ENCODE measurements around the gene ZCRB1.

ZCRB1 gene

DNA sequence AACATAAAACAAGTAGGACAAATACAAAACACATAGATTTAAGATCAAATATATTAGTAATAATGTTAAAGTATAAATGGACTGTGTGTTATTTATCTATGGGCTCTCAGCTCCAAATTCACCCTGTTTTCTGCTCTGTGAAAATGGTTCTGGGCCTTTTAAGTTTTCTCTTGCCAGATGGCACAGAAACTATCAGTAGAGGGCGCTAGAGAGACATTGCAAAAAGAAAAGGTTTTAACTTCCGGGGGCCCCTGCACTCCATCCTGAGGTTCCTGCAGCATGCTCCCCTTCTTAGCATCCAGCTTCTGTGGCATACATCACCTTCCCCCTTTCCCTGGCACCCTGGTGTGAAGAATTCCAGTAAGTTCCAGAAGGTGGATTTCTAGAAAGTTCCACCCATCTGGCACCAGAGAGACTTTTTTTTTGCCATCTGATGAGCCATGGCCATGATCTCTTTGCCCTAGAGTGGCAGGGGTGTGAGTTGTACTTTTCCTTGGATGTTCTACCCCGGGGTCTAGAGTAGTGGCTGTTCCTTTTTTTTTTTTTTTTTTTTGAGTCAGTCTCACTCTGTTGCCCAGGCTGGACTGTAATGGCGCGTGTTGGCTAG, 29.3 kb downstream of the ZCRB1 start:
- Histone ChIP-seq H3K9ac (ENCODE audit: low read length in 2 of 2) (no peak overlapping the region), H3K27ac (ENCODE audit: low read length) (no peak overlapping the region), H3K27me3 (ENCODE audit: control insufficient read depth in 1 of 2, insufficient read depth in 2 of 2, low read length in 2 of 2) (no peaks in the 10 kb centered on the region), H3K4me1 (ENCODE audit: control insufficient read depth, insufficient read depth, low read length) (no peaks in the 10 kb centered on the region), H3K9me3 (ENCODE audit: control insufficient read depth in 2 of 2, low read length in 2 of 2) (no peaks in the 10 kb centered on the region), H3K4me3 (ENCODE audit: low read length in 2 of 2) (no peak overlapping the region), H3K36me3 (ENCODE audit: control insufficient read depth in 2 of 2, insufficient read depth in 2 of 2, low read length in 2 of 2) (no peaks in the 10 kb centered on the region)

DNA sequence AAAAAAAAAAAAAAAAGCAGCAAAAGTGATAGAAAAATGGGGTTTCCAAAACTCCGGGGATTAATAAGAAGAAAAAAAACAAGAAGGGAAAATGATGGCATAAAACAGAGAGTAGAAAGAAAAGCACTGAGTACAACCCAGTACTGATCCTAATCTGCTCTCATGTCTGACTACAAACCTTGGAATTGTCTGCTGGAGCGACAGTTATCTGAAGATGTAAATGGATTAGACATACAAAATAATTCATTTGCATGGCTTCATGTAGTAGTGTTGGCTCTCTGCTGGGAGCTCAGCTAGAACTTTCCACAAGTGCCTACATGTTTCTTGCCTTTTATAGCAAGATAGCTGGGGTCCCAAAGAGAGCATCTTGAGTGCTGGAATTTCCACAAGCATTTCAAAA, 34.2 kb downstream of the ZCRB1 start:
- H3K9me3 ChIP-seq (ENCODE audit: control insufficient read depth in 2 of 2, low read length in 2 of 2), result no peaks in the 10 kb centered on the region
- no peaks in the 10 kb centered on the region for H3K4me1 ChIP-seq (ENCODE audit: control insufficient read depth, insufficient read depth, low read length)
- H3K27ac ChIP-seq (ENCODE audit: low read length), result no peak overlapping the region
- H3K27me3 ChIP-seq (ENCODE audit: control insufficient read depth in 1 of 2, insufficient read depth in 2 of 2, low read length in 2 of 2), result no peaks in the 10 kb centered on the region
- H3K4me3 ChIP-seq (ENCODE audit: low read length in 2 of 2), result no peak overlapping the region
- no peak overlapping the region for H3K9ac ChIP-seq (ENCODE audit: low read length in 2 of 2)
- H3K36me3 ChIP-seq (ENCODE audit: control insufficient read depth in 2 of 2, insufficient read depth in 2 of 2, low read length in 2 of 2), result no peaks in the 10 kb centered on the region

DNA sequence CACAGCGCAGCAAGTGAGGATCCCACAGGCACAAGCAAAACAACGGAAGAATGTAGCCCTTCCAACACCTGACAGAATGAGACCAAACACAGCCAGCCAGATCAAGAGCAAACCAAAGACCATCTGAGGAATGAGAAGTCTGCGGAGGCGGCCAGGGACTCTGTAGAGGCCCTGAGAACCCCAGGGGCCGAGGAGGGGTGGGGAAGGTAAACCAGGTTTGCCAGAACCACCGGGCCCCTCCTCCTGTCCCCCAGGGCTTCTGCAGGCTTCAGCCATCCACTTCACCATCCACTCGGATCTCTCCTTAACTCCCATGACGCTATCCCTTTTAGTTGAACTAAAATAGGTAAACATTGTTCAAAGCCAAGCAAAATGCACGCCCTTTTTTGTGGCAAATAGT, 37.4 kb downstream of the ZCRB1 start:
- no peak overlapping the region for H3K9ac ChIP-seq (ENCODE audit: low read length in 2 of 2)
- H3K36me3 ChIP-seq (ENCODE audit: control insufficient read depth in 2 of 2, insufficient read depth in 2 of 2, low read length in 2 of 2), result no peaks in the 10 kb centered on the region
- H3K27me3 ChIP-seq (ENCODE audit: control insufficient read depth in 1 of 2, insufficient read depth in 2 of 2, low read length in 2 of 2), result no peaks in the 10 kb centered on the region
- no peaks in the 10 kb centered on the region for H3K9me3 ChIP-seq (ENCODE audit: control insufficient read depth in 2 of 2, low read length in 2 of 2)
- H3K4me3 ChIP-seq (ENCODE audit: low read length in 2 of 2), result no peak overlapping the region
- H3K4me1 ChIP-seq (ENCODE audit: control insufficient read depth, insufficient read depth, low read length), result no peaks in the 10 kb centered on the region
- no peak overlapping the region for H3K27ac ChIP-seq (ENCODE audit: low read length)

DNA sequence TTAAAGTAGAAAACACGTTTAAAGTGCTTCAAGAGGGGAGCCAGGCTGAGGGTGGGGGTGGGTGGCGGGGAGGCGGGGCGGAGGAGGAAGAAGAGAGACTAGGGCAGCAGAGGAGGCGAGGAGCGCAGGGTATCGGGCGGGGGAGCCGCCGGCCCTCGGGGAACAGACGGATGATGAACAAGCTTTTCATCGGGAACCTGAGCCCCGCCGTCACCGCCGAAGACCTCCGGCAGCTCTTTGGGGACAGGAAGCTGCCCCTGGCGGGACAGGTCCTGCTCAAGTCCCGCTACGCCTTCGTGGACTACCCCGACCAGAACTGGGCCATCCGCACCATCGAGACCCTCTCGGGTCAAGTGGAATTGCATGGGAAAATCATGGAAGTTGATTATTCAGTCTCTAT, 39.2 kb downstream of the ZCRB1 start:
- Histone ChIP-seq H3K36me3 (ENCODE audit: control insufficient read depth in 2 of 2, insufficient read depth in 2 of 2, low read length in 2 of 2) (no peaks in the 10 kb centered on the region), H3K27ac (ENCODE audit: low read length) (no peak overlapping the region), H3K9me3 (ENCODE audit: control insufficient read depth in 2 of 2, low read length in 2 of 2) (no peaks in the 10 kb centered on the region), H3K27me3 (ENCODE audit: control insufficient read depth in 1 of 2, insufficient read depth in 2 of 2, low read length in 2 of 2) (no peaks in the 10 kb centered on the region), H3K4me1 (ENCODE audit: control insufficient read depth, insufficient read depth, low read length) (no peaks in the 10 kb centered on the region), H3K9ac (ENCODE audit: low read length in 2 of 2) (no peak overlapping the region), H3K4me3 (ENCODE audit: low read length in 2 of 2) (no peak overlapping the region)

DNA sequence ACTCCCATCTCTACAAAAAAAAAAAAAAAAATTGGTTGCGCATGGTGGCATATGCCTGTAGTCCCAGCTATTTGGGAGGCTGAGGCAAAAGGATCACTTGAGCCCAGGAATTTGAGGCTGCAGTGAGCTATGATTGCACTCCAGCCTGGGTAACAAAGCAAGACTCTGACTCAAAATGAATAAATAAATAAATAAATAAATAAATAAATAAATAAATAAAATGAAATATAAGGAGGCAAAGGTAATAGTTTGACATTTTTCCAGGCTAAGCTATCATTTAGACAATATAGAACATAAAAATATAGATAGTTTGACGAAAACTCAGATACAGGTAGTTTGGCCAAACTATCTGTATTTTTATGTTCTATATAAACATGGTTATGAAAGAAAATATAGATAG, 40.5 kb downstream of the ZCRB1 start:
- H3K27me3 ChIP-seq (ENCODE audit: control insufficient read depth in 1 of 2, insufficient read depth in 2 of 2, low read length in 2 of 2), result no peaks in the 10 kb centered on the region
- no peaks in the 10 kb centered on the region for H3K36me3 ChIP-seq (ENCODE audit: control insufficient read depth in 2 of 2, insufficient read depth in 2 of 2, low read length in 2 of 2)
- H3K4me3 ChIP-seq (ENCODE audit: low read length in 2 of 2), result no peak overlapping the region
- no peak overlapping the region for H3K9ac ChIP-seq (ENCODE audit: low read length in 2 of 2)
- H3K27ac ChIP-seq (ENCODE audit: low read length), result no peak overlapping the region
- no peaks in the 10 kb centered on the region for H3K9me3 ChIP-seq (ENCODE audit: control insufficient read depth in 2 of 2, low read length in 2 of 2)
- H3K4me1 ChIP-seq (ENCODE audit: control insufficient read depth, insufficient read depth, low read length), result no peaks in the 10 kb centered on the region

DNA sequence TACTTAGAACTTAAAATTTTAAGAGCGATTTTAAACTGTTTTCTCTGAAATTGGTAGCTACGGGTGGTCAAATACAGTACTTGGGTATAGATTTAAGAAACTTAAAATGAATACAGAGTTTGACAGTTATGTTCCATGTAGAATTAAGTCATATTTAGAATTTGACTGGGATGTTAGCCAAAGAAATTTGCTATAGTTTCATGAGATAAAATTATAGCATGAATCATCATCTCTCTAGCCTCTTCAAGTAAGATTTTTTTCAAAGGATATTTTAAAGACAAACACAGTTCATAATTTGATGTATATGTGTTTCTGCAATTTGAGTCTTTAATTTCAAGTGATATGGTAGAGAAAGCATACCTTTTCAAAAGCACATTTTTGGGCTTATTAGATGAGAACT, 41.0 kb downstream of the ZCRB1 start:
- Histone ChIP-seq H3K27ac (ENCODE audit: low read length) (no peak overlapping the region), H3K9me3 (ENCODE audit: control insufficient read depth in 2 of 2, low read length in 2 of 2) (no peaks in the 10 kb centered on the region), H3K4me3 (ENCODE audit: low read length in 2 of 2) (no peak overlapping the region), H3K36me3 (ENCODE audit: control insufficient read depth in 2 of 2, insufficient read depth in 2 of 2, low read length in 2 of 2) (no peaks in the 10 kb centered on the region), H3K27me3 (ENCODE audit: control insufficient read depth in 1 of 2, insufficient read depth in 2 of 2, low read length in 2 of 2) (no peaks in the 10 kb centered on the region), H3K4me1 (ENCODE audit: control insufficient read depth, insufficient read depth, low read length) (no peaks in the 10 kb centered on the region), H3K9ac (ENCODE audit: low read length in 2 of 2) (no peak overlapping the region)

DNA sequence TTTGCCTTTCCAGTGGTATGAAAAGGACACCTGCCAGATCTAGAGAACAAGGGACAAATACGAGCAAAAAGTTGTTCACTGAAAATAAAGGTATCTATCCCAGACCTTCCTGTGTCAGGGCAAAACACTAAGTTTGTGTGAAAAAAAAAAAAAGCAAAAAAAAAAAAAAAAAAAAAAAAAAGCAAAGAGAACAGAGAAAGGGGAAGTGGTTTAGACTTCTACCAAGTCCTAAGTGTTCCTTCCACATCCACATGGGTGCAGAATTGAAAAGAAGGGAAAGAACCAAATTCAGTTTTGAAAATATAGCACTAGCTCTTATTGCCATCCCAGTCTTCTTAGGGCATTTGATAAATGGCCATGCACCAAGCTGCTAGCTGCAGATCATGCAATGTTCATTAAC, 41.7 kb downstream of the ZCRB1 start:
- no peak overlapping the region for H3K4me3 ChIP-seq (ENCODE audit: low read length in 2 of 2)
- H3K27ac ChIP-seq (ENCODE audit: low read length), result no peak overlapping the region
- no peaks in the 10 kb centered on the region for H3K36me3 ChIP-seq (ENCODE audit: control insufficient read depth in 2 of 2, insufficient read depth in 2 of 2, low read length in 2 of 2)
- H3K27me3 ChIP-seq (ENCODE audit: control insufficient read depth in 1 of 2, insufficient read depth in 2 of 2, low read length in 2 of 2), result no peaks in the 10 kb centered on the region
- H3K9me3 ChIP-seq (ENCODE audit: control insufficient read depth in 2 of 2, low read length in 2 of 2), result no peaks in the 10 kb centered on the region
- H3K4me1 ChIP-seq (ENCODE audit: control insufficient read depth, insufficient read depth, low read length), result no peaks in the 10 kb centered on the region
- no peak overlapping the region for H3K9ac ChIP-seq (ENCODE audit: low read length in 2 of 2)

DNA sequence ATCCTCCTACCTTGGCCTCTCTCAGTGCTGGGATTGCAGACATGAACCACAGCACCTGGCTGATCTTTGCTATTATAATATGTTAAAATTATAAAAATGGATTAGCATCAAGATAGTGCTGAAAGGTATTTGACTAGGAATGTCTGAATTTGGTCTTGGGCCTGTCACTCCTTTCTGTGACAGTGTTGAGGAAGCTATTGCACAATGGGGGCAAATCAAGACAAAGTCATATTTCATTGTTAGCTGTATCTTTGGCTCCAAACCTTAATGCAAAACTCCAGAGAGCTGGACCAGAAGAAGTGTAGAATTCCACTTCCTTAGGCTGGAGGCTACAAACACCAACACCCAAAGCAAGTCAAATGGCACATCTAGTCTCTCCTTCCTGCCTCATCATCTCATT, 42.2 kb downstream of the ZCRB1 start:
- no peak overlapping the region for H3K27ac ChIP-seq (ENCODE audit: low read length)
- no peaks in the 10 kb centered on the region for H3K9me3 ChIP-seq (ENCODE audit: control insufficient read depth in 2 of 2, low read length in 2 of 2)
- H3K27me3 ChIP-seq (ENCODE audit: control insufficient read depth in 1 of 2, insufficient read depth in 2 of 2, low read length in 2 of 2), result no peaks in the 10 kb centered on the region
- no peak overlapping the region for H3K4me3 ChIP-seq (ENCODE audit: low read length in 2 of 2)
- no peaks in the 10 kb centered on the region for H3K36me3 ChIP-seq (ENCODE audit: control insufficient read depth in 2 of 2, insufficient read depth in 2 of 2, low read length in 2 of 2)
- no peaks in the 10 kb centered on the region for H3K4me1 ChIP-seq (ENCODE audit: control insufficient read depth, insufficient read depth, low read length)
- no peak overlapping the region for H3K9ac ChIP-seq (ENCODE audit: low read length in 2 of 2)

DNA sequence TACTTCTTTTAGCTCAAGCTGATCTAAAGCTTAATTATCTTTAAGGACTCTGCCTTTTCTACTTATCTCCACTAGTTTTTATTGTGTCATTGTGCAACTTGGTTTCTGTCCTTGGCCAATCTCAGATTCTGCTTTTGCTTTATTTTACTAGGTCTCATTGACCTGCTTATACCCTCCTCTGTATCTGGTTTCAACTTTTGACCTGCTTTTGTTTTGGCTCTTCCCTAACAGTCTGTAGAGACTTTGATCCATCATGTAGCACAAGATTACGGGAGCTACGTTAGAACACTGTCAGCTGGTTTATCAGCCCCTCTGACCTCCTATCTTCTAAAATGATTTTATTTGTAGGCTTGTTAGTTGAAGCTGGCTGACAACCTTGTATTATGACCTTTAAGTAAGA, 43.6 kb downstream of the ZCRB1 start:
- Histone ChIP-seq H3K27ac (ENCODE audit: low read length) (no peak overlapping the region), H3K4me3 (ENCODE audit: low read length in 2 of 2) (no peak overlapping the region), H3K27me3 (ENCODE audit: control insufficient read depth in 1 of 2, insufficient read depth in 2 of 2, low read length in 2 of 2) (no peaks in the 10 kb centered on the region), H3K9ac (ENCODE audit: low read length in 2 of 2) (no peak overlapping the region), H3K9me3 (ENCODE audit: control insufficient read depth in 2 of 2, low read length in 2 of 2) (no peaks in the 10 kb centered on the region), H3K36me3 (ENCODE audit: control insufficient read depth in 2 of 2, insufficient read depth in 2 of 2, low read length in 2 of 2) (no peaks in the 10 kb centered on the region), H3K4me1 (ENCODE audit: control insufficient read depth, insufficient read depth, low read length) (no peaks in the 10 kb centered on the region)

DNA sequence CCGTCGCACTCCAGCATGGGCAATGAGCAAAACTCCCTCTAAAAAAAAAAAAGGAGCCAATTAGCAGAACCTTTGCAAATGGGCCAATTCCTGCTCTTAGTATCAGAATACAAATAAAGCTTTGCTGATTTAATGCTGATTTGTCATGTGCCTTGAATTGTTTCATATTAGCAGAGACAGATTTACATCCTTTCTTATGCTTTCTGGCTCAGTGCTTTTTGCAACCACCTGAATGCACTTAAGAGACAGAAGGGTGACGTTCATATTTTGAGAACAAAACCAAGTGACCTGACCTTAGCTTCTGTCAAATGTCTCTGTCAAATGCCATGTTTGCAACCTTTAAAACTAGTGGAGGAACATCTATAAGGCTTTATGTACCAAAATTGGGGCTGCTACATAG, 44.0 kb downstream of the ZCRB1 start:
- Histone ChIP-seq H3K9ac (ENCODE audit: low read length in 2 of 2) (no peak overlapping the region), H3K36me3 (ENCODE audit: control insufficient read depth in 2 of 2, insufficient read depth in 2 of 2, low read length in 2 of 2) (no peaks in the 10 kb centered on the region), H3K4me3 (ENCODE audit: low read length in 2 of 2) (no peak overlapping the region), H3K4me1 (ENCODE audit: control insufficient read depth, insufficient read depth, low read length) (no peaks in the 10 kb centered on the region), H3K27me3 (ENCODE audit: control insufficient read depth in 1 of 2, insufficient read depth in 2 of 2, low read length in 2 of 2) (no peaks in the 10 kb centered on the region), H3K9me3 (ENCODE audit: control insufficient read depth in 2 of 2, low read length in 2 of 2) (no peaks in the 10 kb centered on the region), H3K27ac (ENCODE audit: low read length) (no peak overlapping the region)

DNA sequence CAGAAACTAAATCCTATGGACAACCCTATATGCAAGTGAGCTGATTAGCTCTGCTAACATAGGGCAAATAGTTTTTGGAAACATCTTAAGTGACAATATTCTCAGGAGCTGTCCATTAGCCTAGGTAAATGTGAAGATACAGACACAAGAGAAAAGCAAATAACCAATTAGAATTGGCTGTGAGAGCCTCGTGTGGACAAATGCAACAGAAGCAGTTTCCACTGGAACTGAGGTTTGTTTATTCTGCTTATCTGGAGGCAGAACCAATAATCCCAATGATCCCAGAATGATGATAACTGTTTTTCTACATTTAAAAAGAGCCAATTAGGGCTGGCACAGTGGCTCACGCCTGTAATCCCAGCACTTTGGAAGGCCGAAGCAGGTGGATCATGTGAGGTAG, 44.6 kb downstream of the ZCRB1 start:
- H3K36me3 ChIP-seq (ENCODE audit: control insufficient read depth in 2 of 2, insufficient read depth in 2 of 2, low read length in 2 of 2), result no peaks in the 10 kb centered on the region
- no peak overlapping the region for H3K27ac ChIP-seq (ENCODE audit: low read length)
- H3K4me1 ChIP-seq (ENCODE audit: control insufficient read depth, insufficient read depth, low read length), result no peaks in the 10 kb centered on the region
- H3K9ac ChIP-seq (ENCODE audit: low read length in 2 of 2), result no peak overlapping the region
- H3K4me3 ChIP-seq (ENCODE audit: low read length in 2 of 2), result no peak overlapping the region
- no peaks in the 10 kb centered on the region for H3K9me3 ChIP-seq (ENCODE audit: control insufficient read depth in 2 of 2, low read length in 2 of 2)
- no peaks in the 10 kb centered on the region for H3K27me3 ChIP-seq (ENCODE audit: control insufficient read depth in 1 of 2, insufficient read depth in 2 of 2, low read length in 2 of 2)

All from stomach smooth muscle (tissue), 2 donors.